Neural progenitor cell (in vitro differentiated cells): ENCODE results near the gene PLCL1.

ENCODE experiments used
- EZH2 ChIP-seq: fragments of 200-600 bp; sonication (generic); IDR thresholded peaks from 2 replicates; pipeline ENCODE4 v1.6.1; 2017; ENCODE audit warnings: antibody characterized with exemption, mild to moderate bottlenecking, moderate library complexity
- TF ChIP-seq, protein P1 (sequence below): fragments of 200-600 bp; sonication (generic); IDR thresholded peaks from 2 replicates; pipeline ENCODE4 v1.5.1; 2017; ENCODE audit warnings: antibody characterized with exemption, mild to moderate bottlenecking

- TF ChIP-seq, protein P1, sequence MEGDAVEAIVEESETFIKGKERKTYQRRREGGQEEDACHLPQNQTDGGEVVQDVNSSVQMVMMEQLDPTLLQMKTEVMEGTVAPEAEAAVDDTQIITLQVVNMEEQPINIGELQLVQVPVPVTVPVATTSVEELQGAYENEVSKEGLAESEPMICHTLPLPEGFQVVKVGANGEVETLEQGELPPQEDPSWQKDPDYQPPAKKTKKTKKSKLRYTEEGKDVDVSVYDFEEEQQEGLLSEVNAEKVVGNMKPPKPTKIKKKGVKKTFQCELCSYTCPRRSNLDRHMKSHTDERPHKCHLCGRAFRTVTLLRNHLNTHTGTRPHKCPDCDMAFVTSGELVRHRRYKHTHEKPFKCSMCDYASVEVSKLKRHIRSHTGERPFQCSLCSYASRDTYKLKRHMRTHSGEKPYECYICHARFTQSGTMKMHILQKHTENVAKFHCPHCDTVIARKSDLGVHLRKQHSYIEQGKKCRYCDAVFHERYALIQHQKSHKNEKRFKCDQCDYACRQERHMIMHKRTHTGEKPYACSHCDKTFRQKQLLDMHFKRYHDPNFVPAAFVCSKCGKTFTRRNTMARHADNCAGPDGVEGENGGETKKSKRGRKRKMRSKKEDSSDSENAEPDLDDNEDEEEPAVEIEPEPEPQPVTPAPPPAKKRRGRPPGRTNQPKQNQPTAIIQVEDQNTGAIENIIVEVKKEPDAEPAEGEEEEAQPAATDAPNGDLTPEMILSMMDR = no peak
- no peak for TF ChIP-seq EZH2
These were observed 64.6 kb downstream of the PLCL1 start for GRCh38 chr2:197869041-197869440.
